DOHH2 (cell line): ENCODE measurements around the gene CASR.

Experiments used
- CTCF ChIP-seq: fragments of 200-600 bp; sonication (generic); IDR thresholded peaks from one replicate; pipeline ENCODE4 v1.5.1; 2014; ENCODE audit warnings: antibody characterized with exemption, mild to moderate bottlenecking, low read depth, low read length; ENCODE audit not compliant: poor library complexity, severe bottlenecking
- EZH2phosphoT487 ChIP-seq: fragments of 200-600 bp; sonication (generic); IDR thresholded peaks from 2 replicates; pipeline ENCODE4 v1.6.1; 2017; ENCODE audit warnings: borderline replicate concordance, mild to moderate bottlenecking, antibody characterized with exemption, low read length, moderate library complexity, mixed read lengths

GRCh38 chr3:122168044-122168443, 15.4 kb upstream of the CASR start:
- TF ChIP-seq CTCF (no peak), EZH2phosphoT487 (no peak)
